ENCODE results near the gene NKAIN1. TPM values are rescaled to one million over a fixed set of nuclear protein-coding genes. Genes with fewer than 3 reads are reported as not detected.

The NKAIN1 gene
- total RNA-seq, 4 donors from 2014 or later, result not detected

DNA sequence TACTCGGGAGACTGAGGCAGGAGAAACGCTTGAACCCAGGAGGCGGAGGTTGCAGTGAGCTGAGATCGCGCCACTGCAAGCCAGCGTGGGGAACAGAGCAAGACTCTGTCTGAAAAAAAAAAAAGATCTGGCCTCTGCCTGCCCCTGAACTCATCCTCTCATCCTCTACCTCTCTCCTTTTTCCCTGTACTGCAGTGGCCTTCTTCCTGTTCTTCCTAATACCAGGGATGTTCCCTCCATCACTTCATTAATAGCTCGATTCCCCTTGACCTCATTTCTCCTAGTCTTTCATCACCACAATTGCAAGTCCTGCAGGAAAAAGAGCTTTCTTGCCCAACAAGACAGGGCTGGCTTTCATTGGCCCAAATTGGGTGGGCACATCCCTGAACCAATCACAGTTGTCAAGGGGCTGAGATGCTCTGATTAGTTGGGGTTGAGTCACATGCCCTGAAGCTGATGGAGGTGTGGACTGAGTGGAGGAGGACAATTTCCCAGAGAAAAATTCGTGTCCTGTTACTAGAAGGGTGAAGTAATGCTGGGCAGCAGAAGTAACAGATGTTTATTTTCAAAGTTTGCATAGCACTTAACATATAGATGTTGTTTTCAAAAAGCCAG lies 87.4 kb downstream of the NKAIN1 start:
- H3K4me1 ChIP-seq, result peaks cover 3 to 19% of the 10 kb centered on the region in 2 donors
- no peak overlapping the region for H3K4me3 ChIP-seq (replicated peaks in 1 of 3)
- intact Hi-C loops (cut with DNase I), result no loop called here
- no peak overlapping the region for H3K27ac ChIP-seq
- H3K36me3 ChIP-seq, result no peaks in the 10 kb centered on the region
- WGBS, 2 donors, result 86 to 87% methylated on average over 8 of the region's 8 CpGs
- TF ChIP-seq, protein P1, sequence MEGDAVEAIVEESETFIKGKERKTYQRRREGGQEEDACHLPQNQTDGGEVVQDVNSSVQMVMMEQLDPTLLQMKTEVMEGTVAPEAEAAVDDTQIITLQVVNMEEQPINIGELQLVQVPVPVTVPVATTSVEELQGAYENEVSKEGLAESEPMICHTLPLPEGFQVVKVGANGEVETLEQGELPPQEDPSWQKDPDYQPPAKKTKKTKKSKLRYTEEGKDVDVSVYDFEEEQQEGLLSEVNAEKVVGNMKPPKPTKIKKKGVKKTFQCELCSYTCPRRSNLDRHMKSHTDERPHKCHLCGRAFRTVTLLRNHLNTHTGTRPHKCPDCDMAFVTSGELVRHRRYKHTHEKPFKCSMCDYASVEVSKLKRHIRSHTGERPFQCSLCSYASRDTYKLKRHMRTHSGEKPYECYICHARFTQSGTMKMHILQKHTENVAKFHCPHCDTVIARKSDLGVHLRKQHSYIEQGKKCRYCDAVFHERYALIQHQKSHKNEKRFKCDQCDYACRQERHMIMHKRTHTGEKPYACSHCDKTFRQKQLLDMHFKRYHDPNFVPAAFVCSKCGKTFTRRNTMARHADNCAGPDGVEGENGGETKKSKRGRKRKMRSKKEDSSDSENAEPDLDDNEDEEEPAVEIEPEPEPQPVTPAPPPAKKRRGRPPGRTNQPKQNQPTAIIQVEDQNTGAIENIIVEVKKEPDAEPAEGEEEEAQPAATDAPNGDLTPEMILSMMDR (IDR thresholded peaks at IDR 0.05), result no peak
- no peak for TF ChIP-seq POLR2A (IDR thresholded peaks at IDR 0.05)
- H3K27me3 ChIP-seq, result no peaks in the 10 kb centered on the region
- no peak for DNase-seq
- H3K9me3 ChIP-seq, result no peaks in the 10 kb centered on the region

DNA sequence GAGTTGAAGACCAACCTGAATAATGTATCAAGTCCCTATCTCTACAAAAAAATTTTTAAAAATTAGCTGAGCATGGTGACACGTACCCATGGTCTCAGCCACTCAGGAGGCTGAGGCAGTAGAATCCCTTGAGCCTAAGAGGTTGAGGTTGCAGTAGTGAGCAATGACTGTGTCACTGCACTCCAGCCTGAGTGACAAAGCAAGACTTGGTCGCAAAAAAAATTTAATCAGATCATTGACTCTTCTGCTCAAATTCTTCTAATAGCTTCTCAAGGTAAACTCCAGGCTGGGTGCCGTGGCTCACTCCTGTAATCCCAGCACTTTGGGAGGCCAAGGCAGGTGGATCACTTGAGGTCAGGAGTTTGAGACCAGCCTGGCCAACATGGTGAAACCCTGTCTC lies 88.3 kb downstream of the NKAIN1 start:
- H3K36me3 ChIP-seq, result no peaks in the 10 kb centered on the region
- H3K4me3 ChIP-seq (replicated peaks in 1 of 3), result no peak overlapping the region
- peaks cover 3 to 19% of the 10 kb centered on the region in 2 donors for H3K4me1 ChIP-seq
- DNase-seq, result no peak
- no peaks in the 10 kb centered on the region for H3K27me3 ChIP-seq
- intact Hi-C loops (cut with DNase I), result no loop called here
- TF ChIP-seq POLR2A (IDR thresholded peaks at IDR 0.05), result no peak
- TF ChIP-seq, protein P1 (IDR thresholded peaks at IDR 0.05), result no peak
- H3K9me3 ChIP-seq, result no peaks in the 10 kb centered on the region
- WGBS, 2 donors, result 88 to 95% methylated on average over 3 of the region's 3 CpGs
- H3K27ac ChIP-seq, result no peak overlapping the region

DNA sequence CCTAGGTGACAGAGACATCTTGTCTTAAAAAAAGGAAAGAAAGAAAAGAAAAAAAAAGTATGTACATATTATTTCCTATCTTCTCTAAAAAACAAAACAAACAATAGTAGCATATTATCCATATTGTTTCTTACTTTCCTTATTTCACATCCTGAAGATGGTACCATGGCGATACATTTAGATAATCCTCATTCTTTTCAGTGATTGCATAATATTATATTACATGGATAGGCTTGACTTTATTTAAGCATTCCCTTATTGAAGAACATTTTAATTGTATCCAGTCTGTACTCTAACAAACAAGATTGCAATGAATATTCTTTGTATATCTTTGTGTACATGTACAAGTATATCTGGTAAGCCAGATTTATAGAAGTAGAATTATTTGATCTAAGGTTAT lies 91.3 kb downstream of the NKAIN1 start:
- H3K27me3 ChIP-seq, result no peaks in the 10 kb centered on the region
- no peak for DNase-seq
- 96% methylated on average over 1 of the region's 1 CpG for WGBS, 2 donors
- H3K36me3 ChIP-seq, result no peaks in the 10 kb centered on the region
- H3K4me1 ChIP-seq, result peaks cover 0 to 4% of the 10 kb centered on the region in 2 donors
- TF ChIP-seq, protein P1 (IDR thresholded peaks at IDR 0.05), result no peak
- no peak for TF ChIP-seq POLR2A (IDR thresholded peaks at IDR 0.05)
- no peak overlapping the region for H3K4me3 ChIP-seq (replicated peaks in 1 of 3)
- H3K9me3 ChIP-seq, result no peaks in the 10 kb centered on the region
- intact Hi-C loops (cut with DNase I), result no loop called here
- no peak overlapping the region for H3K27ac ChIP-seq

DNA sequence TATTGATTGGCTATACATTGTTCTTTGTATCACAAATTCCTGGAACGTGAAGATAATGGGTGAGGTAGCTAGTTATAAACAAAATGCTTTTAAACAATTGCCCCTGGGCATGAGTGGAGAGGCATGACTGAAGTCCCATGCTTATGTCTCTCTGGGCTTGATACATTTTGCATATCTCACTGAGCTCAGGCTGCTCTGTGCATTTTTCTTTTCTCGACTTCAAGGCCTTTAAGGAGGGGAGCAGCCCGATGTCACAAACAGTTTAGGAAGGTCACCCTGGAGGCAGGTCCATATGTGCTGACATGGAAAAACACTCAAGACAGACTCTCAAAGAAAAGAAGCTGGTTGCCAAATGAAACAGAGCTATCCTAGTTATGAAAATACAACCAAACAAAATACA lies 94.0 kb downstream of the NKAIN1 start:
- TF ChIP-seq, protein P1 (IDR thresholded peaks at IDR 0.05), result no peak
- TF ChIP-seq POLR2A (IDR thresholded peaks at IDR 0.05), result no peak
- WGBS, 2 donors, result 37 to 39% methylated on average over 3 of the region's 3 CpGs
- Histone ChIP-seq H3K4me3 (replicated peaks in 1 of 3) (no peak overlapping the region), H3K27me3 (no peaks in the 10 kb centered on the region), H3K36me3 (no peaks in the 10 kb centered on the region), H3K9me3 (no peaks in the 10 kb centered on the region), H3K4me1 (peaks cover 0 to 4% of the 10 kb centered on the region in 2 donors), H3K27ac (no peak overlapping the region)
- no peak for DNase-seq
- intact Hi-C loops (cut with DNase I), result no loop called here

DNA sequence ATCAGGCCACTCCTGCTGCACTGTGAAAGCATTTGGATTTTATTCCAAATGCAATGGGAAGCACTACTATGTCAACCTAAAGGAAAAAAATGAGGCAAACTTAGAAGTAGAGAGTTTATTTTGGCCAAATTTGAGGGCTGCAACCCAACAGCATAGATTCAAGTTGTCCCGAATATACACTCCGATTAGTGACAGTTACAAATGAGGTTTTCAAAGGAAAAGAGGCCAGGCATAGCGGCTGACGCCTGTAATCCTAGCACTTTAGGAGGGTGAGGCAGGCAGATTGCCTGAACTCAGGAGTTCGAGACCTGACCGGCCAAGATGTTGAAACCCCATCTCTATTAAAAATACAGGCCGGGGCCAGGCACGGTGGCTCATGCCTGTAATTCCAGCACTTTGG lies 95.2 kb downstream of the NKAIN1 start:
- intact Hi-C loops (cut with DNase I), result no loop called here
- 82 to 93% methylated on average over 8 of the region's 8 CpGs for WGBS, 2 donors
- Histone ChIP-seq H3K4me3 (replicated peaks in 1 of 3) (no peak overlapping the region), H3K27ac (no peak overlapping the region), H3K9me3 (no peaks in the 10 kb centered on the region), H3K36me3 (no peaks in the 10 kb centered on the region), H3K4me1 (peaks cover 0 to 4% of the 10 kb centered on the region in 2 donors), H3K27me3 (no peaks in the 10 kb centered on the region)
- no peak for DNase-seq
- TF ChIP-seq POLR2A (IDR thresholded peaks at IDR 0.05), result no peak
- TF ChIP-seq, protein P1 (IDR thresholded peaks at IDR 0.05), result no peak
